ENCODE measurements around the gene RAMP1. TPM values are rescaled to one million over a fixed set of nuclear protein-coding genes. Genes with fewer than 3 reads are reported as not detected.

The RAMP1 gene
- total and polyA plus RNA-seq, 2 donors (not counting 1 experiment from before 2014, with no cell fraction given): 15.7 TPM; not detected in 1

- Mint-ChIP-seq H3K4me3 (peak overlapping the region; percentile 82), H3K27ac (peak overlapping the region; percentile 95), H3K9me3 (ENCODE audit: insufficient read depth) (peaks cover 3% of the 10 kb centered on the region), H3K4me1 (peaks cover 34% of the 10 kb centered on the region), H3K27me3 (no peaks in the 10 kb centered on the region)
- ChIA-PET CTCF (interaction anchor here (1.0 to 3.1 kb wide), 6 partner anchors 9 to 47 kb away, joined by 3 to 17 read pairs (median 5); no protein-coding TSS in a partner anchor), POLR2A (interaction anchor here (0.6 to 1.4 kb wide), 5 partner anchors 15 to 1340 kb away, joined by 3 to 7 read pairs (median 3); no protein-coding TSS in a partner anchor)
- no peaks in the 10 kb centered on the region for H3K27me3 ChIP-seq (replicated peaks in 1 of 4; ENCODE audit: control extremely low read depth in 1 of 4, control insufficient read depth in 3 of 4, insufficient read depth in 4 of 4, low read length in 3 of 4)
- peak overlapping the region; percentile 60 for H2AFZ ChIP-seq (ENCODE audit: insufficient read depth, low read depth, low read length, poor library complexity, severe bottlenecking)
- peaks cover 0 to 8% (median 5%) of the 10 kb centered on the region in 3 donors for H3K9me3 ChIP-seq (ENCODE audit: control extremely low read depth in 1 of 3, control insufficient read depth in 2 of 3, insufficient read depth in 1 of 3, low read length in 2 of 3)
- no peaks in the 10 kb centered on the region for H4K20me1 ChIP-seq (ENCODE audit: control insufficient read depth, insufficient read depth, low read length, poor library complexity, severe bottlenecking)
- 1% methylated on average over 11 of the region's 15 CpGs for WGBS (ENCODE audit: insufficient coverage)
- ATAC-seq (ENCODE audit: low read depth) (peak; percentile 49), DNase-seq (no peak)
- H3K4me1 ChIP-seq (ENCODE audit: control insufficient read depth in 2 of 2, insufficient read depth in 2 of 2, low read length in 2 of 2): peaks cover 8 to 10% of the 10 kb centered on the region in 2 donors
- H3K4me3 ChIP-seq (ENCODE audit: control extremely low read depth in 1 of 5, extremely low read depth in 1 of 5, insufficient read depth in 1 of 5, low read depth in 2 of 5, low read length in 4 of 5): peak overlapping the region in 1 of 5 experiments; percentile 15
- H3K36me3 ChIP-seq (replicated peaks in 1 of 2; ENCODE audit: control extremely low read depth in 1 of 2, control insufficient read depth in 1 of 2, extremely low read depth in 1 of 2, insufficient read depth in 2 of 2, low read length in 1 of 2): no peaks in the 10 kb centered on the region
- peak overlapping the region in 1 of 2 donors; percentile 19 for H3K27ac ChIP-seq (ENCODE audit: low read length in 2 of 2)
- TF ChIP-seq CTCF (IDR thresholded peaks at IDR 0.05) (no peak), EZH2 (IDR thresholded peaks at IDR 0.05; ENCODE audit: borderline replicate concordance, insufficient read depth, low read depth, low read length, poor library complexity, severe bottlenecking) (no peak)
- peak overlapping the region; percentile 32 for H3K9ac ChIP-seq (ENCODE audit: low read length)
- no peaks in the 10 kb centered on the region for H3K79me2 ChIP-seq (ENCODE audit: control insufficient read depth, insufficient read depth, low read length)
- H3K4me2 ChIP-seq (replicated peaks; ENCODE audit: low read depth, low read length, poor library complexity, severe bottlenecking): peak overlapping the region; percentile 40
- intact Hi-C loops (cut with micrococcal nuclease): loop anchor here (2.0 kb wide), 1 partner anchor 18 kb away; no protein-coding TSS in a partner anchor
These were observed 45.6 kb downstream of the RAMP1 start for GRCh38 chr2:237904831-237905599.

GRCh38 chr2:237907144-237907543, 47.7 kb downstream of the RAMP1 start:
- Mint-ChIP-seq H3K27ac (no peak overlapping the region), H3K4me3 (no peak overlapping the region), H3K9me3 (ENCODE audit: insufficient read depth) (peaks cover 3% of the 10 kb centered on the region), H3K27me3 (no peaks in the 10 kb centered on the region), H3K4me1 (peaks cover 24% of the 10 kb centered on the region)
- H3K27me3 ChIP-seq (replicated peaks in 1 of 4; ENCODE audit: control extremely low read depth in 1 of 4, control insufficient read depth in 3 of 4, insufficient read depth in 4 of 4, low read length in 3 of 4): no peaks in the 10 kb centered on the region
- no peak overlapping the region for H3K27ac ChIP-seq (ENCODE audit: low read length in 2 of 2)
- no peak overlapping the region for H3K9ac ChIP-seq (ENCODE audit: low read length)
- no peak overlapping the region for H2AFZ ChIP-seq (ENCODE audit: insufficient read depth, low read depth, low read length, poor library complexity, severe bottlenecking)
- DNase-seq (no peak), ATAC-seq (ENCODE audit: low read depth) (no peak)
- no peaks in the 10 kb centered on the region for H3K79me2 ChIP-seq (ENCODE audit: control insufficient read depth, insufficient read depth, low read length)
- TF ChIP-seq EZH2 (IDR thresholded peaks at IDR 0.05; ENCODE audit: borderline replicate concordance, insufficient read depth, low read depth, low read length, poor library complexity, severe bottlenecking) (no peak), CTCF (IDR thresholded peaks at IDR 0.05) (no peak)
- H3K4me3 ChIP-seq (ENCODE audit: control extremely low read depth in 1 of 5, extremely low read depth in 1 of 5, insufficient read depth in 1 of 5, low read depth in 2 of 5, low read length in 4 of 5): no peak overlapping the region
- whole genome bisulfite sequencing (ENCODE audit: insufficient coverage): no CpG with 5 or more reads among the region's 1 CpG
- no peaks in the 10 kb centered on the region for H3K36me3 ChIP-seq (replicated peaks in 1 of 2; ENCODE audit: control extremely low read depth in 1 of 2, control insufficient read depth in 1 of 2, extremely low read depth in 1 of 2, insufficient read depth in 2 of 2, low read length in 1 of 2)
- H3K4me2 ChIP-seq (replicated peaks; ENCODE audit: low read depth, low read length, poor library complexity, severe bottlenecking): no peak overlapping the region
- no peaks in the 10 kb centered on the region for H4K20me1 ChIP-seq (ENCODE audit: control insufficient read depth, insufficient read depth, low read length, poor library complexity, severe bottlenecking)
- POLR2A ChIA-PET: no interaction called here
- peaks cover 8 to 10% of the 10 kb centered on the region in 2 donors for H3K4me1 ChIP-seq (ENCODE audit: control insufficient read depth in 2 of 2, insufficient read depth in 2 of 2, low read length in 2 of 2)
- H3K9me3 ChIP-seq (ENCODE audit: control extremely low read depth in 1 of 3, control insufficient read depth in 2 of 3, insufficient read depth in 1 of 3, low read length in 2 of 3): peaks cover 0 to 7% (median 5%) of the 10 kb centered on the region in 3 donors
- intact Hi-C loops (cut with micrococcal nuclease): no loop called here
- CTCF ChIA-PET: interaction anchor here (0.9 kb wide), 1 partner anchor 16 kb away, joined by 4 read pairs; no protein-coding TSS in a partner anchor

Measured in B cell (primary cell).